ENCODE measurements around the gene PRUNE2. TPM values are rescaled to one million over a fixed set of nuclear protein-coding genes. Genes with fewer than 3 reads are reported as not detected.

The PRUNE2 gene
- total and polyA plus RNA-seq, 9 of the 15 experiments (the other 6 are each of a cell fraction or from before 2014, with no cell fraction given), result 0.05 to 0.45 (median 0.18) TPM; not detected in 1

- ATAC-seq (0 out of 3 replicates have a peak, but pooled peaks have one; percentile 27), DNase-seq (ENCODE audit: extremely low read depth in 1 of 4, low spot score in 3 of 4) (no peak), FAIRE-seq (no peak)
- ChIA-PET POLR2A (interaction anchor here (0.6 kb wide), 1 partner anchor 64 kb away, joined by 3 read pairs; no protein-coding TSS in a partner anchor), CTCF (ENCODE audit: low intra/inter-chr PET ratio) (no interaction called here)
- no peak for TF ChIP-seq ZBTB7A (IDR thresholded peaks at IDR 0.05; ENCODE audit: borderline replicate concordance, control insufficient read depth, low read depth, low read length)
- TF ChIP-seq, protein P1, sequence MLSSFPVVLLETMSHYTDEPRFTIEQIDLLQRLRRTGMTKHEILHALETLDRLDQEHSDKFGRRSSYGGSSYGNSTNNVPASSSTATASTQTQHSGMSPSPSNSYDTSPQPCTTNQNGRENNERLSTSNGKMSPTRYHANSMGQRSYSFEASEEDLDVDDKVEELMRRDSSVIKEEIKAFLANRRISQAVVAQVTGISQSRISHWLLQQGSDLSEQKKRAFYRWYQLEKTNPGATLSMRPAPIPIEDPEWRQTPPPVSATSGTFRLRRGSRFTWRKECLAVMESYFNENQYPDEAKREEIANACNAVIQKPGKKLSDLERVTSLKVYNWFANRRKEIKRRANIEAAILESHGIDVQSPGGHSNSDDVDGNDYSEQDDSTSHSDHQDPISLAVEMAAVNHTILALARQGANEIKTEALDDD (IDR thresholded peaks at IDR 0.05), result peak; percentile 36; the same call in 1 of the 2 replicates
- peak; percentile 53; the same call in 1 of the 2 replicates for TF ChIP-seq ELF1 (tag; IDR thresholded peaks at IDR 0.05)
- peak; percentile 37; the same call in 1 of the 2 replicates for TF ChIP-seq SPI1 (IDR thresholded peaks at IDR 0.05; ENCODE audit: borderline replicate concordance, low read depth, low read length)
- WGBS (ENCODE audit: insufficient coverage, low coverage, missing lambda C conversion rate), result 0% methylated on average over 2 of the region's 2 CpGs
- no TSS peak for BruUV-seq (replicated peaks)
- no peaks in the 10 kb centered on the region for H3K36me3 ChIP-seq (ENCODE audit: control insufficient read depth, insufficient read depth, low read length)
- peaks cover 0 to 16% of the 10 kb centered on the region in 2 experiments; a peak in 2 of 5 replicates for H3K4me1 ChIP-seq (replicated peaks in 1 of 2; ENCODE audit: control insufficient read depth in 2 of 2, insufficient read depth in 2 of 2, low read length in 2 of 2)
- H3K9me3 ChIP-seq (replicated peaks; ENCODE audit: control insufficient read depth, insufficient read depth, low read depth, low read length), result no peaks in the 10 kb centered on the region
- no peak overlapping the region for H3K4me3 ChIP-seq
- H2AFZ ChIP-seq (ENCODE audit: low read depth, low read length), result no peak overlapping the region
- H3K27me3 ChIP-seq (ENCODE audit: control insufficient read depth in 2 of 2, insufficient read depth in 2 of 2, low read length in 2 of 2), result no peaks in the 10 kb centered on the region
- in situ Hi-C loops (cut with MboI) (no loop called here), intact Hi-C loops (cut with micrococcal nuclease) (no loop called here)
- no peaks in the 10 kb centered on the region for H3K79me2 ChIP-seq (ENCODE audit: control insufficient read depth, insufficient read depth, low read length)
- no peak overlapping the region for H3K4me2 ChIP-seq (ENCODE audit: insufficient read depth, low read length)
- H3K9me1 ChIP-seq (ENCODE audit: control insufficient read depth, insufficient read depth, low read length), result no peaks in the 10 kb centered on the region
- no peak overlapping the region for H3K27ac ChIP-seq (ENCODE audit: extremely low read depth, low read depth, low read length)
- H4K20me1 ChIP-seq (replicated peaks; ENCODE audit: control insufficient read depth, insufficient read depth, low read length), result no peaks in the 10 kb centered on the region
- H3K9ac ChIP-seq (ENCODE audit: insufficient read depth in 1 of 2, low read depth in 2 of 2, low read length in 2 of 2), result no peak overlapping the region
Observed at GRCh38 chr9:76652894-76653293, 253.0 kb downstream of the PRUNE2 start.

Measured in K562 (cell line).